Non-pigmented ciliary epithelial cell (primary cell): ENCODE measurements around the gene ZFPM1.
"Not testable (repeated sequence)": the region's sequence is repeated elsewhere in the genome, so short reads cannot be mapped to it uniquely, and the experiment has no call there.

ENCODE experiments used
- DNase-seq: peaks from one replicate; pipeline ENCODE4 v3.0.0-alpha.2; 2010; ENCODE audit warnings: low read depth

The ZFPM1 gene

GRCh38 chr16:88466175-88466862 lies 13.2 kb downstream of the ZFPM1 start:
- no peak for DNase-seq

GRCh38 chr16:88466949-88467348 lies 13.9 kb downstream of the ZFPM1 start:
- no peak for DNase-seq

- DNase-seq, result no peak
These were observed 14.5 kb downstream of the ZFPM1 start for GRCh38 chr16:88467541-88467944.

GRCh38 chr16:88468275-88469129 lies 15.4 kb downstream of the ZFPM1 start:
- DNase-seq, result no peak

DNA sequence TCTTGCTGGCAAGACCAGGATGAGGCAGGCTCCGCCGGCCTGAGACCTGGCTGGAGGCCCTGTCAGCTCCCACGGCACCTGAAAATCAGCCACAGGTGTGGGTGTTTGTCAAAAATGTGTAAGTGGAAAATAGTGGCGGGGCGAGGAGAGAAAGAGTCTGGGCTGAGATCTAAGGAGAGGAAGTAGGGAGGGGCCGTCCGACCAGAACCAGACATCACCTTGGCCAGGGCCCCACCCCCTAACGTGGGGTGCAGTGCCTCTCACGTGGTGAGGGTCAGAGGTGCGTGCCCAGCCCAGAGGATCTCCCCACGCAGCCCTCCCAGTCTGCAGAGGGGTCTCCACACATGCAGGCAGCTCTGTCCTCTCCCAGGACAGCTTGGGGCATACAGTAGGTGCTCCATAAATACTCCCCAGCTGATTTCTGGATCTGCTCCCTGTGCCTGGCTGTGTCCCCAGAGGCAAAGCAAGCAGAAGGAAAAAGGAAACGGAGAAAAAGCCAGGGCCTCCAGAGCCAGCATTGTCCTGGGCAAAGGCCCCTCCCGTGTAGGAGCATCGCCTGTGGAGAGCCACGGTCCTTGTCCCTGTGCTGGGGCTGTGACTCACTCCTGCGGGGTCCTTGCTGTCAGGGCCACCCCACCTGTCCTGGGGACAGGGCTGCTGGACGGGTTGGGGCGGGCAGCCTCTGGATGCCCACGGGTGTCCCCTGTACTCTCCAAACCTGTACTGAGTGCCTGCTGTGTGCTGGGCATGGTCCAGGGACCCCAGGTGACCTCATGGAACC lies 16.7 kb downstream of the ZFPM1 start:
- no peak for DNase-seq

GRCh38 chr16:88470396-88470680 lies 17.3 kb downstream of the ZFPM1 start:
- not testable (repeated sequence) for DNase-seq

DNA sequence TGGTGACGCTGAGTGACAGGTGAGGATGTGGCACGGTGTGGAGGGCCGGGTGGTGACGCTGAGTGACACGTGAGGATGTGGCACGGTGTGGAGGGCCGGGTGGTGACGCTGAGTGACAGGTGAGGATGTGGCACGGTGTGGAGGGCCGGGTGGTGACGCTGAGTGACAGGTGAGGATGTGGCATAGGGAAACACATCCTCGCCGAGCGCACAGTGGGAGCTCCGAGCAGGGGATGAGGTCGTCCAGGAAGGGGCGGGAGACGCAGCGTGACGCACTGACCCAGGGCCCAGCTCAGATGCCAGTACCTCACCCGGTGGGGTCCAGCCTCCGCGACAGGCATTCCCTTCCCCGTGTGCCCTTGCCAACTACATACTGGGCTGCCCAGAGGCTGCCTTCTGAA lies 17.6 kb downstream of the ZFPM1 start:
- DNase-seq, result not testable (repeated sequence)

DNA sequence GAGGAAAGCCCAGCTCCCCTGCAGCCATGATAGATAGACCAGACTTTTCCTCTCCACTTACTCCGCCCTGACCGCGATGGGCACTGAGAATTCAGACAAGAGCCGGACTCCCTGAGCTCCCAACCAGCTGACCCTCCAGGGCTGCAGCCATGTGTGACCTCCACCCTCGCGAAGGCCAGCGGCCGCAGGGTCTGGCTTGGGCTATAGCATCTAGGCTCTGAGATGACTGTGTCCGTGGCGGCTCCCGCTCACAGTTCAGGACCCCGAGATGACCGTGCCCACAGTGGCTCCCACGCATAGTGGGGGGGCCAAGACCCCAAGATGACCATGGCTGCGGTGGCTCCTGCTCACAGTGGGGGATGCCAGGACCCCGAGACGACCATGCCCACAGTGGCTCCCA lies 18.0 kb downstream of the ZFPM1 start:
- DNase-seq, result no peak

- DNase-seq, result no peak
These were observed 18.5 kb downstream of the ZFPM1 start for GRCh38 chr16:88471575-88471974.

DNA sequence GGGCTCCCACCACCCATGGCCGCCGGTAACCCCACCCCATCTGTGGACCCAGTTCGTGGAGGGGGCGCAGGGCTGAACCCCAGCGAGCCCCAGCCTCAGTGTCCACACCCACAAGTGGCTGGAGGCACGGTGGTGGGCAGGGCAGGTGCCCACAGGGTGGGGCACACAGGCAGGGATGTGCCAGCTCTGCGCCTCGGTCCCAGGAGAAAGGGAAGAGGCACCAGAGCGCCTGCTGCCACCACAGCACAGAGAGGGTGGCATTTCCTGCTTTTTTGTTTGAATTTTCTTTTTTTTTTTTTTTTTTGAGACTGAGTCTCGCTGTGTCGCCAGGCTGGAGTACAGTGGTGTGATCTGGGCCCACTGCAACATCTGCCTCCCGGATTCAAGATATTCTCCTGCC lies 19.0 kb downstream of the ZFPM1 start:
- DNase-seq, result no peak

DNA sequence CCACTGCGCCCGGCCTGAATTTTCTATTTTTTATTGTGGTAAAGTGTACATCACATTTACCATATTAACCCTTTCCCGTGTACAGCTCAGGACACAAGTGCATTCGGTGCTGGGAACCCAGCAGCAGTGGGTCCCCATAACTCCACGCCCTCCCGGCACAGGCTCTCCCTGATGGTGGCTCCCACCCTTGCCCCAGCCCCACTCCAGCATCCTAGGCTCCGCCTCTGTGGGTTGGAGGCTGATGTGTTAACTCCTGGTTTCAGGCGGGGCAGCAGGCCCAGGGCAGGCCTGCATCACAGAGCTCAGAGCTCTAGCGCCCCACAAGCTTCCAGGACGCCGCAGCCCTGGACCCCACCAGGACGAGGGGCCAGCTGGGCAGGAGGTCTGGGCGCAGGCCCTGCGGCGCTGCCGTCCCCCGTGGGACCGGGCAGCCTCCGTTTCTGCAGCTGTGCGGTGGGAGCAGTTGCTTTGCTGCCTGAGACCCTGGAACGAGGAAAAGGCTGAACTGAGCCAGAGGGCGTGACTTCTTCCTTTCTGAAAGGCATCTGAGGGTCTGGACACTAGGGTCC lies 19.6 kb downstream of the ZFPM1 start:
- no peak for DNase-seq

- DNase-seq, result no peak
These were observed 20.8 kb downstream of the ZFPM1 start for GRCh38 chr16:88473666-88474534.

- no peak for DNase-seq
These were observed 22.0 kb downstream of the ZFPM1 start for GRCh38 chr16:88475037-88475436.

- no peak for DNase-seq
These were observed 23.1 kb downstream of the ZFPM1 start for GRCh38 chr16:88476203-88476602.

GRCh38 chr16:88476817-88477397 lies 23.8 kb downstream of the ZFPM1 start:
- DNase-seq, result no peak

DNA sequence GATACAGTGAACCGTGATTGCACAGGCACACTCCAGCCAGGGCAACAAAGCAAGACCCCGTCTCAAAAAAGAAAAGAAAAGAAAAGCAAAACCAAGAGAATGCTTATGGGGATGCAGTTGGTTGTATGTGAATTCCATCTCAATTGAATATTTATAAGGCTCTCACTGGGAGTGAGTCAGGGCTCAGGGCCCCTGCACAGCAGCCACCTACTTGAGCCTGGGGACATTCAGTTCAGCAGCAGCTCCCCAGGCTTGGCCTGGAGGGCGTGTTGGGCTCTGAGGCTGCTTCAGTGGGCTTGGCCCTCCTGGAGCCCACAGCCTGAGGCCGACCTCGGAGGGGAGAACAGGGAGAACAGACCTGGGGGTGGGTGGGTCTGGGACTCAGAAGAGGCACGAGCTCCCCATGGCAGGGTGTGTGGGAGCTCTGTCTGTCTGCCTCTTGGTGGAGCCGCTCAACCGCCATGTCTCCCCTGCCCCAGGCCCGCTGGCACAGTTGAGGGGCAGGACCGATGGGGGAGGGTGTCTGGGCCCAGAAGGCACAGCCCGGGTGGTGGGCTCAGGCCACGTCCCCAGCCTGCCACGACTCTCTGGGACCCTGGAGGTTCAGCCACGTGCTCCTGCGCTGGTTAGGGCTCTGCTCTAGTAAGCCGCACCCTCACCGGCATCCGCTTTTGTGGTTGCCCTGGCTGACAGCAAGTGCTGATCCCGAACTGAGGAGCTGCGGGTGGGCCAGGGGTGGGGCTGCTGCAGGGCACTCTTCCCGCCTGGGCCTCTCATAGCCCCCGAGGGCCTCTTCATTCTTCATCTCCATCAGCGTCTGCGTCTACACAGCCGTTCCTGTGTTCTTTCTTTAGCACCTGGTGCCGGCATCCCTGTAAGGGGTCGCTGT lies 24.8 kb downstream of the ZFPM1 start:
- no peak for DNase-seq

GRCh38 chr16:88478889-88479792 lies 26.1 kb downstream of the ZFPM1 start:
- no peak for DNase-seq

DNA sequence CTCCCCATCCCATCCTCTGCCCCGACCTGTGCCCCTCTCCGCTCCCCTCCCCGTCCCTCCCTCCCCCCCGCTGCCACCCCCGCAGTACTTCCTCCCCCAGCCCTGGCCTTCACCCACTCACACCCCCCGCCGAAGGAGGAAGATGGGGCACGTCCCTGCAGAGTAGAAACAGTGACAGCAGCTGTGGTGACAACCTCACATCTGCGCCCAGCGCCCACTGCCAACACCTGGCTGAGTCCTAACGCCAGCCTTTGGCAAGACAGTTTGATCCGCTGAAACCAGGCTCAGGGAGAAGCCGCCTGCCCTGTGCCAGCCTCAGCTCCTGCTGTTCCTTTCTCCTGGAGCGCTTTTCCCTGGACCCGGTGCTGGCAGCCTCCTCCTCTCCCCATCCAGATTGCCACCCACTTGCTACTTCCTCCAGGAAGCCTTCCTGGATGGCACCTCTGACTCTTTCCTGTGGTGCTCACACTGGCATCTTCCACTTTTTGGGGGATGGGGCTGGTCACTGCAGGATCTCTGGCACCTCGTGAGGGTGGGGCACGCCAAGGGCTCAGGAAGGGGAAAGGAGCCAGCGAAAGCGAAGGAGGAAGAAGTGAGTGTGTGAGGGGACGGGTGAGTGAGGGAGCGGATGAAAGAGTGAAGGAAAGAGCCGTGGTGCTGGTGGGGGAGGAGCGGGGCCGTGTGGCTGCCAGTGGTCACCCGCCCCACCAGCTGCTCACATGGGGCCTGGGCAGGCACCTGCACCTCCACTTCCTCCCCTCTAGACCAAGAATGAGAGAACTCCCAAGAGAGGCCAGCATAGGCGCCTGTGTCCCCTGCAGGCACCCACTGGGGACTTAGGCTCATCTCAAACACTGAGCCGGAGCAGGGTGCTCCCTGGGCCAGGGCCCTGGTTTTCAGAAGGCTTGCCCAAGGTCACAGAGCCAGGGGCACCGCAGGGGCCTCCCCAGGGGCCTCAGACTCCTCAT lies 27.0 kb downstream of the ZFPM1 start:
- no peak for DNase-seq
